Measurements from ENCODE around the gene LIPE.
"Not testable (repeated sequence)": the region's sequence is repeated elsewhere in the genome, so short reads cannot be mapped to it uniquely, and the experiment has no call there.

Gene LIPE, protein sequence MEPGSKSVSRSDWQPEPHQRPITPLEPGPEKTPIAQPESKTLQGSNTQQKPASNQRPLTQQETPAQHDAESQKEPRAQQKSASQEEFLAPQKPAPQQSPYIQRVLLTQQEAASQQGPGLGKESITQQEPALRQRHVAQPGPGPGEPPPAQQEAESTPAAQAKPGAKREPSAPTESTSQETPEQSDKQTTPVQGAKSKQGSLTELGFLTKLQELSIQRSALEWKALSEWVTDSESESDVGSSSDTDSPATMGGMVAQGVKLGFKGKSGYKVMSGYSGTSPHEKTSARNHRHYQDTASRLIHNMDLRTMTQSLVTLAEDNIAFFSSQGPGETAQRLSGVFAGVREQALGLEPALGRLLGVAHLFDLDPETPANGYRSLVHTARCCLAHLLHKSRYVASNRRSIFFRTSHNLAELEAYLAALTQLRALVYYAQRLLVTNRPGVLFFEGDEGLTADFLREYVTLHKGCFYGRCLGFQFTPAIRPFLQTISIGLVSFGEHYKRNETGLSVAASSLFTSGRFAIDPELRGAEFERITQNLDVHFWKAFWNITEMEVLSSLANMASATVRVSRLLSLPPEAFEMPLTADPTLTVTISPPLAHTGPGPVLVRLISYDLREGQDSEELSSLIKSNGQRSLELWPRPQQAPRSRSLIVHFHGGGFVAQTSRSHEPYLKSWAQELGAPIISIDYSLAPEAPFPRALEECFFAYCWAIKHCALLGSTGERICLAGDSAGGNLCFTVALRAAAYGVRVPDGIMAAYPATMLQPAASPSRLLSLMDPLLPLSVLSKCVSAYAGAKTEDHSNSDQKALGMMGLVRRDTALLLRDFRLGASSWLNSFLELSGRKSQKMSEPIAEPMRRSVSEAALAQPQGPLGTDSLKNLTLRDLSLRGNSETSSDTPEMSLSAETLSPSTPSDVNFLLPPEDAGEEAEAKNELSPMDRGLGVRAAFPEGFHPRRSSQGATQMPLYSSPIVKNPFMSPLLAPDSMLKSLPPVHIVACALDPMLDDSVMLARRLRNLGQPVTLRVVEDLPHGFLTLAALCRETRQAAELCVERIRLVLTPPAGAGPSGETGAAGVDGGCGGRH

GRCh38 chr19:42427313-42427712 lies at the start of gene LIPE:
LIPE (minus strand) TSS chr19:42427388; CDS start chr19:42427149, 239 bp downstream.
- DNase-seq, result no peak

DNA sequence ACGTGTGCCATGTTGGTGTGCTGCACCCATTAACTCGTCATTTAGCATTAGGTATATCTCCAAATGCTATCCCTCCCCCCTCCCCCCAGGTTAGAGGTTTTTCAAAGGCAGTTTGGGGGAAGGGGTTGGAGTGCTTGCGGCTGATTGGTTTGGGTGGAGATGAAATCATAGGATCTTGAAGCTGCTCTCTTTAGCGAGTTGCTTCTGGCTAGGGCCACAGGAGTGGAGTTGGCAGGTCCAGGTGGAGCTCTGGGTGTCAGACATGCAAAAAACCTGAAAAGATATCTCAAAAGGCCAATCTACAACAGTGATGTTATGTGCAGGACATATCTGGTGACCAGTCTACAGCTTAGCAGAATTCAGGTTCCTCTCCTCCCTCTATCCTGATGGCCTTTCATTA lies 48.2 kb upstream of the LIPE start:
- no peak for DNase-seq

- DNase-seq, result no peak
Observed at GRCh38 chr19:42474743-42475142, 47.6 kb upstream of the LIPE start.

- no peak for DNase-seq
Observed at GRCh38 chr19:42473686-42474085, 46.5 kb upstream of the LIPE start.

GRCh38 chr19:42472402-42473147 lies 45.4 kb upstream of the LIPE start:
- DNase-seq, result no peak

- DNase-seq, result no peak
Observed at GRCh38 chr19:42471554-42472249, 44.5 kb upstream of the LIPE start.

DNA sequence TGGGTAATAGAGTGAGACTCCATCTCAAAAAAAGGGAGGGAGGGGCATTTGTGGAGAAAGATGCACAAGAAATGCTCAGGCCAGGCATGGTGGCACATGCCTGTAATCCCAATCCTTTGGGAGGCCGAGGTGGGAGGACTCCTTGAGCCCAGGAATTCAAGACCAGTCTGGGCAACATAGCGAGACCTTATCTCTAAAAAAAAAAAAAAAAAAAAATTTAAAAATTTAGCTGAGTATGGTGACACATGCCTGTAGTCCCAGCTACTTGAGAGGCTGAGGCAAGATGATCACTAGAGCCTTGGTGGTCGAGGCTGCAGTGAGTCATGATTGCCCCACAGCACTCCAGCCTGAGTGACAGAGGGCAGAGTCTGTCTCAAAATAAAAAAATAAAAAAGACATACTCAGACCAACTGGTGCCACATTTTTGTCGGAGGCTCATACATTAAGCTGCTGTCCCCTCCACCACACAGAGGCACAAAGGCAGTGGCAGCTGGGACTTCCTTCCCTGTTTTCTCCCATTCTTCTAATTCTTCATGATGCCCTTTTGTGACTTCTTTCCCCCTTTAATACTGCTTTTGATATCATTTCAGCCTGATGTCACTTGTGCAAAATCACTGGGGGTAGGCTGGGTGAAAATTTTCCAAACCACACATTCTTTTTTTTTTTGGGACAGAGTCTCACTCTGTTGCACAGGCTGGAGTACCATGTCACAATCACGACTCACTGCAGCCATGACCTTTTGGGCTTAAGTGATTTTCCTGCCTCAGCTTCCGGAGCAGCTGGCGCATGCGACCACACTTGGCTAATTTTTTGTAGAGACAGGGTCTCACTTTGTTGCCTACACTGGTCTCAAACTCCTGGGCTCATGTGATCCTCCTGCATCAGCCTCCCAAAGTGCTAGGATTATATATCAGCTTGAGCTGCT lies 42.4 kb upstream of the LIPE start:
- DNase-seq, result no peak

GRCh38 chr19:42468273-42468796 lies 41.1 kb upstream of the LIPE start:
- no peak for DNase-seq

- DNase-seq, result no peak
Observed at GRCh38 chr19:42467183-42467760, 40.1 kb upstream of the LIPE start.

- DNase-seq, result no peak
Observed at GRCh38 chr19:42466521-42467182, 39.5 kb upstream of the LIPE start.

DNA sequence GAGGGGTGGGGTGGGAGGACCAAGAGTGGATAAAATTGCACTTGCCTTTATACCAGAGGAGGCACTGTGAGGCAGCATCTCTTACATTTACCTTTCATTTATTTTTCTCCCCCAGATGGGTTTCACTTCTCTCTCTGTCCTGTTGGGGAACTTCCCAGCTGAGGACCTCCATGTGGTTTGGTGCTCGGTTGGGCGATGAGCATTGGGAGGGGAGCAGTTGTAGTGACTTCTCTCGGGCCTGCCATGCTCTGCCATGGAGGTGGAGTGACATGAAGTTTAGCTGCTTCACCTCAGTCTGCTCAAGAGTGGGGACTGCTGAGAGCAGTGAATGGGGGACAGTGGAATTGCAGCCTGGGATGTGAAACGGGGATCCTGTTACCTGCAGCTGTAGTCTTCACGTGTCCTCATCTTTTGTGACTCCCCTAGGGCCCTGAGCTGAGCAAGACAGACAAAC lies 38.7 kb upstream of the LIPE start:
- no peak for DNase-seq

- DNase-seq, result no peak
Observed at GRCh38 chr19:42461700-42462324, 34.6 kb upstream of the LIPE start.

DNA sequence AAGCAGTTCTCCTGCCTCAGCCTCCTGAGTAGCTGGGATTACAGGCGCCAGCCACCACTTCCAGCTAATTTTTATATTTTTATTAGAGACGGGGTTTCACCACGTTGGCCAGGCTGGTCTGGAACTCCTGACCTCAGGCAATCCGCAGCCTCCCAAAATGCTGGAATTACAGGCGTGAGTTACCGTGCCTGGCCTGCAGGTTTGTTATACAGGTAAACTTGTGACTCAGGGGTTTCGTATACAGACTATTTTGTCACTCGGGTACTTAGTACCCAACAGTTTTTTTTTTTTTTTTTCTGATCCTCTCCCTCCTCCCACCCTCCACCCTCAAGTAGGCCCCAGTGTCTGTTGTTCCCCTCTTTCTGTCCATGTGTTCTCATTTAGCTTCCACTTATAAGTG lies 34.0 kb upstream of the LIPE start:
- not testable (repeated sequence) for DNase-seq

DNA sequence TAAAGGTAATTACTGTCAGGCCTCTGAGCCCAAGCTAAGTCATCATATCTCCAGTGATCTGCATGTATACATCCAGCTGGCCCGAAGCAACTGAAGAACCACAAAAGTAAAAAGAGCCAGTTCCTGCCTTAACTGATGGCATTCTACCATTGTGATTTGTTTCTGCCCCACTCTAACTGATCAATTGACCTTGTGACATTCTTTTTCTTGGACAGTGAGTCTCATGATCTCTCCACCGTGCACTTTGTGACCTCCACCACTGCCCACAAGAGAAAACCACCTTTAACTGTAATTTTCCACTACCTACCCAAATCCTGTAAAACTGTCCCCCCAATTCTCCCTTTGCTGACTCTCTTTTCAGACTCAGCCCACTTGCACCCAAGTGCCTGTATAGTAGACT lies 32.7 kb upstream of the LIPE start:
- DNase-seq, result no peak

- DNase-seq, result no peak
Observed at GRCh38 chr19:42455621-42456081, 28.5 kb upstream of the LIPE start.

DNA sequence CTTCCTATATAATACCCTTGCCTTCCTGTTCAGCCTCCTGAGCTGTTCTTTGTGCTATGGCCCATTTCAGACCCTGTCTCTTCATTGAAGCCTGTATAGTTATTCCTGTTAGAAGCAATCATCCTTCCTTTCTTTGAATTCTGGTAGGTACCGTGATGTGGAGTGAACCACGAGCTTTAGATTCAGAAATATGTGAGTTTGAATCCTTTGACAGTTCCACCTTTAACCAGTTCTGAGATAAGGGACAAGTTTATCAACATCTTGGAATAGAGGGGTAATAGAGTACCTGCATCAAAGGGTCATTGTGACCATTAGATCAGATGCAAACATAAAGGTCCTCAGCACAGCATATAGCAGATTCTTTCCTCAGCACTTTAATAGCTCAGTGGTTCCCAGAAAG lies 27.9 kb upstream of the LIPE start:
- DNase-seq, result no peak

GRCh38 chr19:42452590-42452989 lies 25.4 kb upstream of the LIPE start:
- no peak for DNase-seq

DNA sequence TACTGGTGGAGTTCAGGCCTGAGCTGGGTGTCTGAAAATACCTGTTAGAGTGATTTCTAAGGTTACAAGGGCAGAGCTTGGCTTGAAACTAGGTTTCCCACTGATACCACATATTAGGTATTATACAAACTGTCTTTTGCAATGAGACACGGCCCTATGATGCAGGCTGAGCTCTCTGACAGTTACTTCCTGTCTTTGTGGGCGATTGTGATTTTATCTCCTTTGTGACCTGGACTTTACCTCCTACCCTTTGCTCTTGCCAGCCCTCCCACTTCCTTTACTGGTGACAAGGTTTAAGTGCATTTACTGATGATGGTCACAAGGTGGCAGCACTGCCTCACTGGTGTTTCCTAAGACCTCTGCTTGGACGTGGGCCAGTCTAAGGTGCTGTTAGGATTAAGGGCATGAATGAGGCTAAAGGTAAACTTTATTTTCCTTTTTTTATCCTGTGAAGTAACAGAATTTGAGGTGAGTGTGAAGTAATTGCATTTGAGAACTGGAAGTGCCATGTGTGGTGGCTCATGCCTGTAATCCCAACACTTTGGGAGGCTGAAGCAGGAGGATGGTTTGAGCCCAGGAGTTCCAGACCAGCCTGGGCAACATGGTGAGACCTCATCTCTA lies 23.2 kb upstream of the LIPE start:
- DNase-seq, result peak; percentile 29 to 69 (median 64)

- DNase-seq, result not testable (repeated sequence)
Observed at GRCh38 chr19:42448306-42448705, 21.1 kb upstream of the LIPE start.

Measured in activated CD4-positive, CD25-positive, alpha-beta regulatory T cell (primary cell).